Erythroblast (primary cell): Measurements from ENCODE around the gene DCAF8L2.

Experiments
- DNase-seq, 2 experiments: peaks; one replicate each; lab custom pipeline; 2025; lab: John Stamatoyannopoulos, UW
- GATA1 ChIP-seq: IDR thresholded peaks from 2 replicates; pipeline ENCODE4 v1.6.1; 2011; ENCODE audit warnings: low read depth, mild to moderate bottlenecking, control low read depth, low read length, moderate library complexity
- POLR2A ChIP-seq: IDR thresholded peaks from 2 replicates; pipeline ENCODE4 v1.6.1; 2011; ENCODE audit warnings: mild to moderate bottlenecking, low read length

The DCAF8L2 gene

GRCh38 chrX:27619975-27620374 is 29.8 kb downstream of the DCAF8L2 start:
- TF ChIP-seq POLR2A (no peak), GATA1 (no peak)

GRCh38 chrX:27622883-27623282 is 32.7 kb downstream of the DCAF8L2 start:
- no peak for TF ChIP-seq POLR2A
- TF ChIP-seq GATA1 = no peak
- no peak for DNase-seq

More at GRCh38 chrX:27619975-27620374, 29.8 kb downstream of the DCAF8L2 start:
- DNase-seq = peak; percentile 16 to 24

- TF ChIP-seq GATA1 (no peak), POLR2A (no peak)
- DNase-seq = no peak
Observed at GRCh38 chrX:27626066-27626465, 35.9 kb downstream of the DCAF8L2 start.

GRCh38 chrX:27633328-27633727 is 43.2 kb downstream of the DCAF8L2 start:
- TF ChIP-seq POLR2A = no peak
- TF ChIP-seq GATA1 = no peak
- no peak for DNase-seq

GRCh38 chrX:27656581-27656980 is 66.4 kb downstream of the DCAF8L2 start:
- DNase-seq = no peak
- no peak for TF ChIP-seq GATA1
- no peak for TF ChIP-seq POLR2A

GRCh38 chrX:27660878-27661277 is 70.7 kb downstream of the DCAF8L2 start:
- no peak for DNase-seq
- TF ChIP-seq GATA1 = no peak
- no peak for TF ChIP-seq POLR2A

GRCh38 chrX:27671234-27671633 is 81.1 kb downstream of the DCAF8L2 start:
- TF ChIP-seq GATA1 = no peak
- no peak for TF ChIP-seq POLR2A
- DNase-seq = no peak

- no peak for TF ChIP-seq POLR2A
- TF ChIP-seq GATA1 = no peak
- DNase-seq = no peak
Observed at GRCh38 chrX:27674491-27674890, 84.3 kb downstream of the DCAF8L2 start.

GRCh38 chrX:27675493-27675892 is 85.3 kb downstream of the DCAF8L2 start:
- no peak for TF ChIP-seq GATA1
- no peak for TF ChIP-seq POLR2A

GRCh38 chrX:27679281-27679680 is 89.1 kb downstream of the DCAF8L2 start:
- no peak for DNase-seq
- TF ChIP-seq GATA1 (no peak), POLR2A (no peak)

More at GRCh38 chrX:27675493-27675892, 85.3 kb downstream of the DCAF8L2 start:
- DNase-seq = no peak

GRCh38 chrX:27680726-27681125 is 90.6 kb downstream of the DCAF8L2 start:
- no peak for DNase-seq

GRCh38 chrX:27683566-27684208 is 93.5 kb downstream of the DCAF8L2 start:
- DNase-seq = peak; percentile 4 to 43

More at GRCh38 chrX:27680726-27681125, 90.6 kb downstream of the DCAF8L2 start:
- TF ChIP-seq GATA1 = no peak

- no peak for DNase-seq
- TF ChIP-seq POLR2A = no peak
- no peak for TF ChIP-seq GATA1
Observed at GRCh38 chrX:27694667-27695066, 104.5 kb downstream of the DCAF8L2 start.

- no peak for DNase-seq
- TF ChIP-seq GATA1 (no peak), POLR2A (no peak)
Observed at GRCh38 chrX:27706526-27706925, 116.4 kb downstream of the DCAF8L2 start.

- TF ChIP-seq POLR2A = no peak
- TF ChIP-seq GATA1 = no peak
- DNase-seq = no peak
Observed at GRCh38 chrX:27715610-27716009, 125.5 kb downstream of the DCAF8L2 start.
